Esophagus muscularis mucosa (tissue), 4 donors: ENCODE data around the gene RAD18. TPM values are rescaled to one million over a fixed set of nuclear protein-coding genes. Genes with fewer than 3 reads are reported as not detected.

ENCODE experiments used
- DNase-seq: peaks from one replicate; pipeline ENCODE4 v3.0.0-alpha.2; 2017; ENCODE audit errors: extremely low spot score
- H3K27ac ChIP-seq, 4 donors: fragments of 200-600 bp; sonication (generic); replicated peaks in 1 of 4; 1 replicate in 3 of 4; 2 replicates in 1 of 4; pipeline ENCODE4 v1.5.1; 2016 to 2019; ENCODE audit warnings: mild to moderate bottlenecking in 1 of 4
- H3K27me3 ChIP-seq, 4 donors: fragments of 200-600 bp; sonication (generic); one replicate each; pipeline versions ENCODE4 v1.5.1 to v1.6.0; 2016 to 2019
- H3K36me3 ChIP-seq, 4 donors: fragments of 200-600 bp; sonication (generic); one replicate each; pipeline ENCODE4 v1.5.1; 2016 to 2019
- H3K4me1 ChIP-seq, 4 donors: fragments of 200-600 bp; sonication (generic); one replicate each; pipeline ENCODE4 v1.5.1; 2016 to 2019
- H3K4me3 ChIP-seq, 4 donors: fragments of 200-600 bp; sonication (generic); 1 replicate in 2 of 4; 2 replicates in 2 of 4; pipeline ENCODE4 v1.5.1; 2016 to 2019; ENCODE audit warnings: mild to moderate bottlenecking in 4 of 4, moderate library complexity in 1 of 4
- H3K9me3 ChIP-seq, 4 donors: fragments of 200-600 bp; sonication (generic); 1 replicate in 3 of 4; 2 replicates in 1 of 4; pipeline ENCODE4 v1.5.1; 2016 to 2019
- EP300 ChIP-seq: sonication (generic); formaldehyde crosslinking; IDR thresholded peaks from one replicate; pipeline ENCODE4 v1.6.1; 2017; ENCODE audit warnings: antibody characterized with exemption
- POLR2A ChIP-seq: fragments of 450-650 bp; IDR thresholded peaks from one replicate; pipeline ENCODE4 v1.6.1; 2017; ENCODE audit warnings: antibody characterized with exemption, moderate library complexity, mild to moderate bottlenecking, low read depth
- POLR2AphosphoS5 ChIP-seq, 2 donors: sonication (generic); formaldehyde crosslinking; IDR thresholded peaks; one replicate each; pipeline ENCODE4 v1.6.1; 2017; ENCODE audit warnings: antibody characterized with exemption in 2 of 2
- WGBS: methylation state at CpG from one replicate; pipeline ENCODE4 v1.1.5; 2018; 5-methylcytosine and 5-hydroxymethylcytosine counted together
- intact Hi-C: fragments of 100-400 bp; cut with DNase I; formaldehyde crosslinking; loops from one replicate; pipeline ENCODE4 v1.15.1; 2023
- total RNA-seq, 4 donors: library from RNA; depleted of rRNA; stranded (reverse); fragments of >200 nt; gene quantifications; one replicate each; pipeline versions ENCODE4 v1.1.0 to v1.2.1, GENCODE V29; 2016
- TF ChIP-seq, protein P1 (sequence below), 3 experiments: fragments of 200-600 bp in 2 of 3; fragments of 450-650 bp in 1 of 3; sonication (generic) in 2 of 3; IDR thresholded peaks; one replicate each; pipeline ENCODE4 v1.5.1; 2017 to 2019; ENCODE audit warnings: antibody characterized with exemption in 3 of 3, mild to moderate bottlenecking in 2 of 3, moderate library complexity in 1 of 3

RAD18 gene
- total RNA-seq, 4 donors from 2014 or later, result 3.4 to 6.6 (median 5.2) TPM

DNA sequence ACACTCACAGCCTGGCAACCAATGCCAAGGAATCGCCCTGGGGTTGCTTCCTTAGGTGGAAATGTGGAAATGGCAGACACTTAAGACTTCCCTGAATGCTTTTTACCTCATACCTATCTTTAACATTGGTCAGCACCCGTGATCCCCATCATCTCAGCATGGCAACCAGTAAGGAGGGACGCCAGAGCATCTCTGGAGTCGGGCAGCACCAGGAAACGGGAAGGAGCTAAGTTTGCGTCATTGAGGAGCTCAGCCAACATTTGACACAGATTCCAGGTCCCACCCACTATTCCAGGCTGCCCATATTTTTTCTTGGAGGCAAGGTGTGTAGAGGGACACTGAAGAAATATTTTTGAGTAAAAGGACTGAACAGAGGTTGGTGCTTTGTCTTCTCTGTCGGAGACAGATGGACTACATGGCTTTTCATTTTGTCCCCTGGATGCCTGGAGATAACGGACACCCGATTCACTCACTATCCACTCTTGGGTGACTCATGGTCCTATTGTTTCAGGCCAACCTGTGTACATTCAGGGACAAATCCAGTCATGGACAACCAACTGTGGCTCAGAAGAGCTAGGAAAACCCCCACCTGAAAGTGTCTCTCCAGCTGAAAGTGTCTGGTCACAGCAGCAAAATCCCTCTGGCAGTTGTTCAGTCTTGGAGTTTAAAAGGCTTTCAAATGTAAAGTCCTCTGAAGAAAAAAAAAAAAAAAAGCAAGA is 123.5 kb downstream of the RAD18 start:
- intact Hi-C loops, result no loop called here
- no peaks in the 10 kb centered on the region for H3K27me3 ChIP-seq
- no peaks in the 10 kb centered on the region for H3K4me1 ChIP-seq
- H3K4me3 ChIP-seq, result no peak overlapping the region
- no peaks in the 10 kb centered on the region for H3K36me3 ChIP-seq
- no peak for DNase-seq
- H3K9me3 ChIP-seq, result no peaks in the 10 kb centered on the region
- WGBS, result 91% methylated on average over 9 of the region's 9 CpGs
- H3K27ac ChIP-seq, result no peak overlapping the region
- TF ChIP-seq, protein P1, sequence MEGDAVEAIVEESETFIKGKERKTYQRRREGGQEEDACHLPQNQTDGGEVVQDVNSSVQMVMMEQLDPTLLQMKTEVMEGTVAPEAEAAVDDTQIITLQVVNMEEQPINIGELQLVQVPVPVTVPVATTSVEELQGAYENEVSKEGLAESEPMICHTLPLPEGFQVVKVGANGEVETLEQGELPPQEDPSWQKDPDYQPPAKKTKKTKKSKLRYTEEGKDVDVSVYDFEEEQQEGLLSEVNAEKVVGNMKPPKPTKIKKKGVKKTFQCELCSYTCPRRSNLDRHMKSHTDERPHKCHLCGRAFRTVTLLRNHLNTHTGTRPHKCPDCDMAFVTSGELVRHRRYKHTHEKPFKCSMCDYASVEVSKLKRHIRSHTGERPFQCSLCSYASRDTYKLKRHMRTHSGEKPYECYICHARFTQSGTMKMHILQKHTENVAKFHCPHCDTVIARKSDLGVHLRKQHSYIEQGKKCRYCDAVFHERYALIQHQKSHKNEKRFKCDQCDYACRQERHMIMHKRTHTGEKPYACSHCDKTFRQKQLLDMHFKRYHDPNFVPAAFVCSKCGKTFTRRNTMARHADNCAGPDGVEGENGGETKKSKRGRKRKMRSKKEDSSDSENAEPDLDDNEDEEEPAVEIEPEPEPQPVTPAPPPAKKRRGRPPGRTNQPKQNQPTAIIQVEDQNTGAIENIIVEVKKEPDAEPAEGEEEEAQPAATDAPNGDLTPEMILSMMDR (IDR thresholded peaks at IDR 0.05), result no peak
- TF ChIP-seq POLR2A (no peak), POLR2AphosphoS5 (IDR thresholded peaks at IDR 0.05) (no peak), EP300 (no peak)

DNA sequence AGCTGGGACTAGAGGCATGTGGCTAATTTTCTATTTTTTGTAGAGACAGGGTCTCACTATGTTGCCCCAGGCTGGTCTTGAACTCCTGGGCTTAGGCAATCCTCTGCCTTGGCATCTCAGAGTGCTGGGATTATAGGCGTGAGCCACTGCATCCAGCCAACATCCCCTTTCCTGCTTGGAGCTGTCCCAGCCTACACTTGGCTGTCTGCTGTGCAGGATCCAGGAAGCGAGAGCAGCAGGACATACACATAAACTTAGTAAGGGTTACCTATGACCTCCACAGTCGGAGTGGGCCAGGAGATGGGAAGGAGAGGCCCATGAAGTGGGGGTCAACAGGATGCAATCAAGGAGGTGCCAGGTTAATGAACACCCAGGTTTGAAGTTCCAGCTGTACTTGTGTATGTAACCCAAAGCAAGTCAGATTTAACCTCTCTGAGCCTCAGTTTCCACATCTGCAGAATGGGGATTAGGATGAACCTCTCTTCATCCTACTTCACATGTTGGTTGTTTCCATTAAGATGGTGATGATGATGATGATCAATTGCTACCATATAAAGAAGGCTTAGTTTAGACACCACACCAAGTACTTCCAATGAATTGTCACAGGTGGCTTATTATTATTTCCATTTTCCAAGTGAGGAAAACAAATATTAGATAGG is 124.4 kb downstream of the RAD18 start:
- Histone ChIP-seq H3K4me3 (no peak overlapping the region), H3K36me3 (no peaks in the 10 kb centered on the region), H3K4me1 (no peaks in the 10 kb centered on the region), H3K9me3 (no peaks in the 10 kb centered on the region), H3K27ac (no peak overlapping the region), H3K27me3 (no peaks in the 10 kb centered on the region)
- no peak for DNase-seq
- intact Hi-C loops, result no loop called here
- 83% methylated on average over 1 of the region's 3 CpGs for WGBS
- TF ChIP-seq POLR2A (no peak), POLR2AphosphoS5 (IDR thresholded peaks at IDR 0.05) (no peak), EP300 (no peak)
- TF ChIP-seq, protein P1 (IDR thresholded peaks at IDR 0.05), result no peak

DNA sequence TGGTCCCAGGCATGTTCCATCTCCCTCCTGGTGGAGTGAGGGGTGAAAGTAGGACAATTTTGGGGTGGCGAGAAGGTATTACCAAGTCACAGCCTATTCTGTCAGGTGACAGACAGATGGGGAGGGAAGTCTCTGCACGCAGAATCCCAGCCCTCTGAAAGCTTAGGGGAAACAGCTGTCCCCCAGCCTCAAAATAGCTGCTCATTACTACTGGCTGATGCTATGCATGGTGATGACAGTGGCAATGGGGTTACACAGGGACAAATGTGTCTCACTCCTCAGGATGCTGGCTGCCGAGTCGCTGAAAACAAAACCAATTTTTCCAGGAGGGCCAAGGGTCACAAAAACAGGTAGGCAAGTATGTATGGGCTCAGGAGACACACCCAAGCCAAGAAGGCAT is 125.0 kb downstream of the RAD18 start:
- no peaks in the 10 kb centered on the region for H3K36me3 ChIP-seq
- no peaks in the 10 kb centered on the region for H3K27me3 ChIP-seq
- H3K9me3 ChIP-seq, result no peaks in the 10 kb centered on the region
- no peak overlapping the region for H3K4me3 ChIP-seq
- intact Hi-C loops, result no loop called here
- no peak overlapping the region for H3K27ac ChIP-seq
- DNase-seq, result no peak
- H3K4me1 ChIP-seq, result no peaks in the 10 kb centered on the region
- TF ChIP-seq, protein P1 (IDR thresholded peaks at IDR 0.05), result no peak
- TF ChIP-seq POLR2AphosphoS5 (IDR thresholded peaks at IDR 0.05) (no peak), EP300 (no peak), POLR2A (no peak)
- 75% methylated on average over 2 of the region's 4 CpGs for WGBS

DNA sequence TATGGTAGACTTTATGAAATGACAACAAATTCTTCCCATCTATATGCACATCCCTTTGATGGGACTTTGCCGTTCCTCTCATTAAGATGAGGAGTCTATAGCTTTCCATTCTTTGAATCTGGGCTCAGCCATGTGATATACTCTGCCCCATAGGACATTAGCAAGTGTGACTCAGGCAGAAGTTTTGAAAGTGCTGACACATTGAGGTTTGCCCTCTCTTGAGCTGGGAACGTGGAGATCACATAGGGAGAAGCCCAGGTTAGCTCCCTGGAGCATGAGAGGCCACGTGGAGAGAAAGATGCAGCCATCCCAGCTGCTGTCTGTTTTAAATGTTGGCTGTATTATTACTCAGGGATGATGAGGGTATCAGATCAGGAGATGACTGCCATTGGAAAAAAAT is 126.1 kb downstream of the RAD18 start:
- H3K4me1 ChIP-seq, result no peaks in the 10 kb centered on the region
- intact Hi-C loops, result no loop called here
- H3K27me3 ChIP-seq, result no peaks in the 10 kb centered on the region
- H3K27ac ChIP-seq, result no peak overlapping the region
- DNase-seq, result no peak
- 77% methylated on average over 3 of the region's 3 CpGs for WGBS
- TF ChIP-seq POLR2A (no peak), EP300 (no peak), POLR2AphosphoS5 (IDR thresholded peaks at IDR 0.05) (no peak)
- TF ChIP-seq, protein P1 (IDR thresholded peaks at IDR 0.05), result no peak
- H3K4me3 ChIP-seq, result no peak overlapping the region
- H3K36me3 ChIP-seq, result no peaks in the 10 kb centered on the region
- H3K9me3 ChIP-seq, result no peaks in the 10 kb centered on the region
